ENCODE results near the gene PHF5A.
"Not testable (repeated sequence)": the region's sequence is repeated elsewhere in the genome, so short reads cannot be mapped to it uniquely, and the experiment has no call there.

The PHF5A gene

GRCh38 chr22:41446639-41447434 lies 21.7 kb downstream of the PHF5A start, which contains the start of gene TOB2:
TOB2 (minus strand) TSS chr22:41446801; CDS start chr22:41437345, 9,456 bp downstream.
- DNase-seq (ENCODE audit: low spot score): peak; percentile 97

DNA sequence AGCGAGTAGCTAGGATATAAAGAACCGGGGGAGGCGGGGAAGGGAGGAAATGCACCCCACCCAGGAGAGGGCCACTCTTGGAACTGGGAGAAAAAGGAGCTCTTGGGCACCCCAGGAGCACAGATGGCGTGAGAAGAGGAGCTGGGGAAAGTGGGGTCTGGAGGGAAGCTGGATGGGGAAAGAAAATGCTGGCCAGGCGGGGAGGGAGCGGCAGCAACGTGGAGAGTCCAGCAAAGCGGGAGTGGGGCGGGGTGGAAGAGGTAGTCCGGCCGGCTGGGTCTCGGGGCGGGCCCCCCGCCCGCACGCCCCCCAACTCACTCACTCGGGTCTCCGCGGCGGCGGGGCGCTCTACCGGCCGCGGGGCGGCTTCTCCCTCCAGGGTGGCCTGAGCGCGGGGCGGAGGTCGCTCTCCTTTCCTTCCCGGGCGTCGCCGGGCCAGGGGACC lies 22.4 kb downstream of the PHF5A start:
- DNase-seq (ENCODE audit: low spot score): peak; percentile 23

DNA sequence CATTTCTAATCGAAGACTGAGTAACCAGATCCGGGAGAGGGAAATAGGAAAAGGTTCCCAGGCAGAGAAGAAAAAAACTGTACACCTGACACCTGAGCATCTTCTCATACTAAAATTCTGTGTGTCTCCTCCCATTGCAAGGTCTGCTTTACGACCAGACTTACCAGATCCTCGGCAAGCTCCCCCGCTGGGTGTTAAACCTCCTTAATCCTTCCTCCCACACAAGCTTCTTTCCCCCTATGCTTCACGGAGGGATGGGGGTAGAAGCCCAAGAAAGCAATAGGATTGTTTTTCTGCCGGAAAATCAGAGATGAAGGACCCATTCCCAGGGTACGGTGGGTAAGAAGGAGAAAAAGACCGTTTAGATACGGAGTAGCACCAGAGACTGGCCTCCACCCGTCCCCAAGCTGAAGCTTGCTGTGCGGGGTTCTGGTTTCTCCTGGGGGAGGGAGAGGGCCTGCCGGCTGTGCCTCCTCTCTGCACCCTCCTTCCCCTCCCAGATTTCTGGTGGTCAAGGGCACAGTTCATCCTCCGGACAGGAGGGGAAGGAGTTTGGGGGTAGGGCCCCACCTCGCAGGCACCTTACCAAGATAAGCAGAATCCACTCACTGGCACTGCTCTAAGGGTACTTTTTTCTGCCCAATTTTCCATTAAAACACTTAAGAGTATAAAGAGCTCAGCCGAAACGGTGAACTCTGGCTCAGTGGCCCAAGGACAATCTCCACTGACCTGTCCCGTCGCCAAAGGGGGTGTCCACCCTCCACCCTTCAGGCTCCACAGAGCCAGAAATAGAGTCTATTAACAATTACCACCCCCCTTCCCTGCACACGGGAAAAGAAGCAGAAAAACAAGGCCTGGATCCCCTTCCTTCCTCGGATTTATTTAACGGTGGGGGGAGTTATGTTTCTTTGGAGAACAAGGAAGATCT lies 23.1 kb downstream of the PHF5A start:
- peak; percentile 41 for DNase-seq (ENCODE audit: low spot score)

GRCh38 chr22:41444360-41445128 lies 23.9 kb downstream of the PHF5A start:
- peak; percentile 95 for DNase-seq (ENCODE audit: low spot score)

DNA sequence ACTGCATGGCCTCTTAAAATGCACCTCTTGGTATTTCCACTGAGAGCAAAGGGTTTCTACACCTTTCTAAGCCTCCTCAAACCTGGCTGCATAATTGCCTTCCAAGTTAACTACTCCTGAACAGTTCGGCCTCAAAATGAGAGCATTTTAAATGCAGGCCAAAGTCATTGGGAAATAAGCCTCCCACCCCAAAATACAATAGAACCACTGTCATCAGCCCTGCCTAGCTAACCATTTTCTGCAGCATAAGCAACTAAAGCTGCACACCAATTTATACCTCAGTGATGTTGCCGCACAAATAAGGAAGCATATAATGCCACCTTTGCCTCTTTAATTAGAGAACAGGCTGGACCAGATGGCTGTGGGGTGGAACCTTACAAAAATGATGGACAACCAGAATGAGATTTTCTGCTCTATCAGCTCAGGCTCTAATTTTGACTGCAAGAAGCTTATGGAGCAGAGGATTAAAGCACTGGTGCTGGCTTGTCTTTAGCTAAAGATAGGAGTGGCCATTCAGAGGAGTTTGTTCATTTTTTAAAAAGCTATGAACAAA lies 26.2 kb downstream of the PHF5A start:
- DNase-seq (ENCODE audit: low spot score): peak; percentile 42

DNA sequence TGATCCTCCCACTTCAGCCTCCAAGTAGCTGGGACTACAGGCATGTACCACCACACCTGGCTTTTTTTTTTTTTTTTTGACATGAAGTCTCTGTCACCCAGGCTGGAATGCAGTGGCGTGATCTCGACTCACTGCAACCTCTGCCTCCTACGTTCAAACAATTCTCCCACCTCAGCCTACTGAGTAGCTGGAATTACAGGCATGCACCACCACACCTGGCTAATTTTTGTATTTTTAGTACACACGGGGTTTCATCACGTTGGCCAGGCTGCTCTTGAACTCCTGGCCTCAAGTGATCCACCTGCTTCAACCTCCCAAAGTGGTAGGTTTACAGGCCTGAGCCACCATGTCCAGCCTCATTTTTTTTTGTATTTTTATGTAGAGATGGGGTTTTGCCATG lies 28.0 kb downstream of the PHF5A start:
- not testable (repeated sequence) for DNase-seq (ENCODE audit: low spot score)

DNA sequence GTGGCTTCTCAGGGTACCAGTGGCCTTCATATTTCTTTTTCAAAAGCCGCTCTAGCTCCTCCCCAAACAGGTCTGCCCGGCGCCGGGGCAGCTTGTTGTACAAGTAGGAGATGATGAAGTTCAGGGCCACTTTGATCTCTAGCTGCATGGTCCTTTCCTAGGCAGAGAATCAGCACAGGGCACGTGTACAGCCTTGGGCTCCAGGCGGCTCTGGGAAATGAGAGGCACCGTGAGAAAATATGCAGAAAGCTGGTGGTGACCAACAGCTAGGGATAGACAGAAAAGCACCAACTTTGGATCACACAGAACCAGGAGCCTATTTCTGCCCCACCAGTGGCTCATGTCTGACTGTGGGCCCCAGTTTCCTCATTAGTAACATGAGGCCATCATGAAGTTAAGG lies 31.3 kb downstream of the PHF5A start:
- no peak for DNase-seq (ENCODE audit: low spot score)

- no peak for DNase-seq (ENCODE audit: low spot score)
Measured at GRCh38 chr22:41436322-41437113, 32.0 kb downstream of the PHF5A start.

- DNase-seq (ENCODE audit: low spot score): no peak
Measured at GRCh38 chr22:41435560-41435959, 32.9 kb downstream of the PHF5A start.

DNA sequence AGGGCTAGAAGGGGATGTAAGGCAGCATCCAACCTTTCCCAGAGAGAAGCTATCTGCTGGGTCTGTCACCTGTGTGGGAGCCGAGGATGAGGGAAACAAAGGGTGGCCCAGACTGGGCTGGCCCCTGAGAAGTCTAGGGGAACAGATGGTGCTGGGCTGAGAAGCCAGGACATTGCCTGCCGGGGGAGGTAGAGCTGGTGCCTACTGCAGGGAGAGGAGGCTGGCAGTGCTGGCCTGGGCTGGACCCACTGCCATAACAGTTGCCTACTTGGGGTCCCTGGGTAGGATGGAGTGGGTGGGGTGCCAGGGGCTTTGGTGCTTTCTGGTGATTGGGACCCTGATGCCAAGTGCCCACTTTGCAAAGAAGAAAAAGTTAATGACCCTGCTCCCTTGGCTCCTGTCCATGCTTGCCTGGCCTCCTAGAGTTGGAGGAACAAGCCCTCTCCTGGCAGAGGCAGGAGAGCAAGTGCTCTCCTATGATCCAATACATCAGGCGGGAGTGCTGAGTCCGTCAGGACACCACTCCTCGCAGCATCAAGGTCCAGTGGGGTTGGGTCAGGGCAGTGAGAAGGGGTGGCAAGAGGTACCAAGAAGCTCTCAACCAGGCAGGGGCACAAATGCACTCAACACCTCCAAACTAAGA lies 34.0 kb downstream of the PHF5A start:
- DNase-seq (ENCODE audit: low spot score): not testable (repeated sequence)

DNA sequence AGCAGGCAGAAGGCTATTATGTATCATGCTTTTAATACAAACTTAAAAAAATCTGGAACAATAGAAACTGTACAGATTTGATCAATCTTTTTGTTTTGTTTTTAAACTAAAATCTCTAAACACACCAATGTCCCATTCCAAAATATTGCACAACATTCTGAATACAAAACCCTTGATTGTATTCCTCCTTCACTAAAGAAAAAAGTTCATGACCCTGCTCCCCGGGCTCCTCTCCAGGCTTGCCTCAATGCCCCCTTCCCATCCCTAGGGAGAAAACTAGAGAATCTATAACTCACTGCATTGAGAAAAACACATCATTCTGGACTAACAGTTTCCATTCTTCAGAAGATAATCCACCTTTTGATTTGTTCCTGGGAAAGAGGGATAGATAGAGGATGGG lies 35.0 kb downstream of the PHF5A start:
- not testable (repeated sequence) for DNase-seq (ENCODE audit: low spot score)

GRCh38 chr22:41431656-41432055 lies 36.8 kb downstream of the PHF5A start:
- DNase-seq (ENCODE audit: low spot score): no peak

DNA sequence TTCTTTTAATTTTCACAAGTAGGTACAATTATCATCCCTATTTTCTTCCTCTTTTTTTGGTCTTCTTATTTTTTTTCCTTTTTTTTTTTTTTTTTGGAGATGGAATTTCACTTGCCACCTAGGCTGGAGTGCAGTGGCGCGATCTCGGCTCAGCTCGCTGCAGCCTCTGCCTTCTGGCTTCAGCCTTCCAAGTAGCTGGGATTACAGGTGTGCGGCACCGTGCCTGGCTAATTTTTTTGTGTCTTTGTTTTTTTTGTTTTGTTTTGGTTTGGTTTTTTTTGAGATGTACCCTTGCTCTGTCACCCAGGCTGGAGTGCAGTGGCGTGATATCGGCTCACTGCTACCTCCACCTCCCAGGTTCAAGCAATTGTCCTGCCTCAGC lies 38.5 kb downstream of the PHF5A start:
- no peak for DNase-seq (ENCODE audit: low spot score)

DNA sequence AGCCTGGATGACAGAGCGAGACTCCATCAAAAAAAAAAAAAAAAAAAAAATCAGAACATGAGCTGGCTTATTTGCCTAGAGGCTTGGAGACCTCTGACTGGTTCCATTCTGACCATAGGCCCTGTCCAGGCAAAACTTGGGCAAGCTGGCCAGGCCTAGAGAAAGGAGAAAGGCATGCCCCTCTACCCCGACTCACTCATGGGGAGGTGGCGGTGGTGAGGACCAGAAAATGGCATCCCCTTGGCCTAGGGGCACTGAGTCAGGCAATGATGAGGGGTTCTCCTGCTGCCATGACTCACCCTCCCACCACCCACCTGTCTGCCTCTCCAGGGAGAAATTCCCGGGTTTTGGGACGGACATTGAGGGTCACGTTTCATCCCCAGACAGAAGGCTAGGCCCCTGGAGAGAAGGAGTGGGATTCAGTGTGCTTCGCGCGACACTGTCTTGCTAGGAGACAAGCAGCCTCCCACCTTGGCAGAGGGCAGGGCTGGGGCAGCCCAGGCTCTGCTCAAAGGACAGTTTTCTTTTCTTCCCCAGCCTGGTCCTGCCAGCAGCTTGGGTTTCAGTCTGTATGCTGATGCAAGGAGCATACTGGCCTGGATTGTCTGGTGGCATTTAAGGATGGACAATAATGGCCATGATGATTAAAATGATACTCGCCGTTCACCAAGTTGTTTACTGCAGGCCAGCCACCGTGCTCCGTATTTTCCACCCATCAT lies 39.1 kb downstream of the PHF5A start:
- DNase-seq (ENCODE audit: low spot score): peak; percentile 64

- DNase-seq (ENCODE audit: low spot score): no peak
Measured at GRCh38 chr22:41425660-41426365, 42.7 kb downstream of the PHF5A start.

GRCh38 chr22:41418717-41419116 lies 49.8 kb downstream of the PHF5A start:
- no peak for DNase-seq (ENCODE audit: low spot score)

DNA sequence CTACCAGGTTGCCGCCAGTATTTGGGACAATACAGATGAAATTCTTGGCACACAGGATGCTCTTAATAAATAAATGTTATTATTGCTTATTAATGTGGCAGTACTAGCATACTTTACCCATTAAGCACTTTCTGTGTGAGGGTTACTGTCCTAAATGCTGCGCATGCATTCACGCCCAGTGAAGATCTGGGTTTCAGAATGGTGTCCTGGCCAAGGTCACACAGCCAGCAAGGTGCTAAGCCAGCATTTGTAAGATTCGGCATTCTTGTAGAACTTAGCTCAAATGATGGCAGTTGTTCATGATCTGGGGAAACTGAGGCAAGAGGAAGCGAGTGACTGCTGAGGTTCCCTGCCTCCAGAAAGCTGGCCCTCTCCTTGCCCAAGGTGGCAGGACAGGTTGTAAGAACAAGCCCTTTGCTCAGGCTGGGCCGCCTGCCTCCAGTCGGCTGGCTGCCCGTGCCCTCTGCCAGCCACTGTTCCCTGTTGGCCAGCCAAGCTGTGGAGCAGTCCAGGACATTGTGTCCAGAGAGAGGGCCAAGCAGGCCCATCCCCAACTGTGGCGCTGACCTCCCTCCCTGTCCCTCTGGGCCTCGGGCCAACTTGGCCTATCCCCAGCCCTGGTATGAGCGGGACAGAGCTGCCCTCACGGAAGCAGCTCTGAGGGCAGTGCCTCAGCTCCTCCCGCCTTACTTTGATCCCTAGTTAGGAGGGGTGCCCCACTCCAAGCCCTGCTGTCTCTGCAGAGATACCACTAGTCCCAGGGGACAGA lies 50.7 kb downstream of the PHF5A start:
- peak; percentile 99 for DNase-seq (ENCODE audit: low spot score)

DNA sequence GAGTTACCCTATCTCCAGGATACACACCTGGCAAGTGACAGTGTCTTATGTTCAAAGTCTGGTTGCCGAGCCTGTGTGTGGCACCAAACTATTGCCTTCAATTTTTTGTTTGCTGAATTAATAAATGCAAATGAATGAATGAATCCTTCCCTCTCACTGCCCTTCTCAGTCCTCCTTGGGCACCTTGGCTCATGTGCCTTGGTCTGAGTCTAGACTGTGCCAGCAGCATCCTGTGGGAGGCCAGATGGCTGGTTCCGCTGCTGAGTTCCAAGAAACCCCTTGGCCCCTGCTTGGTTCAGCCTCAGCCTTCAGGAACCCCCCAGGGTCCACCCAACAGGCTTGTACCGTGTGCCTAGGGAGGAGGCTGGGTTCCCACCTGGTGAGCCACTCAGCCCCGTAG lies 52.9 kb downstream of the PHF5A start:
- no peak for DNase-seq (ENCODE audit: low spot score)

All from Ammon's horn (tissue), 1 donor.